Measurements from ENCODE around the gene SH3PXD2A.

The SH3PXD2A gene

GRCh38 chr10:103707956-103708626 is 147.3 kb downstream of the SH3PXD2A start:
- TF ChIP-seq, protein P1, sequence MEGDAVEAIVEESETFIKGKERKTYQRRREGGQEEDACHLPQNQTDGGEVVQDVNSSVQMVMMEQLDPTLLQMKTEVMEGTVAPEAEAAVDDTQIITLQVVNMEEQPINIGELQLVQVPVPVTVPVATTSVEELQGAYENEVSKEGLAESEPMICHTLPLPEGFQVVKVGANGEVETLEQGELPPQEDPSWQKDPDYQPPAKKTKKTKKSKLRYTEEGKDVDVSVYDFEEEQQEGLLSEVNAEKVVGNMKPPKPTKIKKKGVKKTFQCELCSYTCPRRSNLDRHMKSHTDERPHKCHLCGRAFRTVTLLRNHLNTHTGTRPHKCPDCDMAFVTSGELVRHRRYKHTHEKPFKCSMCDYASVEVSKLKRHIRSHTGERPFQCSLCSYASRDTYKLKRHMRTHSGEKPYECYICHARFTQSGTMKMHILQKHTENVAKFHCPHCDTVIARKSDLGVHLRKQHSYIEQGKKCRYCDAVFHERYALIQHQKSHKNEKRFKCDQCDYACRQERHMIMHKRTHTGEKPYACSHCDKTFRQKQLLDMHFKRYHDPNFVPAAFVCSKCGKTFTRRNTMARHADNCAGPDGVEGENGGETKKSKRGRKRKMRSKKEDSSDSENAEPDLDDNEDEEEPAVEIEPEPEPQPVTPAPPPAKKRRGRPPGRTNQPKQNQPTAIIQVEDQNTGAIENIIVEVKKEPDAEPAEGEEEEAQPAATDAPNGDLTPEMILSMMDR (IDR thresholded peaks at IDR 0.05), result no peak
- intact Hi-C loops (cut with DNase I; ENCODE audit: low total_unique reads), result no loop called here
- peaks cover 0 to 9% (median 0%) of the 10 kb centered on the region in 4 donors for H3K4me1 ChIP-seq
- H3K4me3 ChIP-seq, result no peak overlapping the region
- no peak overlapping the region for H3K27ac ChIP-seq
- no peaks in the 10 kb centered on the region for H3K9me3 ChIP-seq
- H3K36me3 ChIP-seq, result no peaks in the 10 kb centered on the region
- H3K27me3 ChIP-seq, result no peaks in the 10 kb centered on the region
- DNase-seq, result no peak

GRCh38 chr10:103706762-103707161 is 148.6 kb downstream of the SH3PXD2A start:
- no peaks in the 10 kb centered on the region for H3K27me3 ChIP-seq
- no peak for DNase-seq
- H3K4me3 ChIP-seq, result no peak overlapping the region
- intact Hi-C loops (cut with DNase I; ENCODE audit: low total_unique reads), result no loop called here
- H3K36me3 ChIP-seq, result no peaks in the 10 kb centered on the region
- H3K9me3 ChIP-seq, result no peaks in the 10 kb centered on the region
- TF ChIP-seq, protein P1 (IDR thresholded peaks at IDR 0.05), result no peak
- H3K4me1 ChIP-seq, result no peaks in the 10 kb centered on the region
- no peak overlapping the region for H3K27ac ChIP-seq

DNA sequence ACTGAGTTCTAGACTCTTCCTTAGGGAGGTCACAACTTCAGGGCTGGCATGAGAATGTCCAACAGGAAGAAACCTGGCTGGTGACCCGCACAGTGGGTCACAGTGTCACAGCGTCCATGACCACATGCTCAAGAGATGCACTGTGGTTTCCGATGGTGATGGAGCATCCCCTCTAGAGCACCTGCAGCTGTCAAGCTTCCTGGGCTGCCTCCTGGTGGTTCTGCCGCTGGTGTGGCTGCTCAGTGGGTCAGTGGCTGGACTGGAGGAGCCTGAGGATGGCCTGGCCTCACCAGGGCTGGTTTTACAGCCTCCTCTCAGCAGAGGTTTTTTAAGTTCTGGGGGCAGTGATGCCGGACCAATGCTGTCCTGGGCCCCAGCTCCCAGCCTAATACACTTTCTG is 149.3 kb downstream of the SH3PXD2A start:
- Histone ChIP-seq H3K27me3 (no peaks in the 10 kb centered on the region), H3K9me3 (no peaks in the 10 kb centered on the region), H3K36me3 (no peaks in the 10 kb centered on the region), H3K27ac (no peak overlapping the region), H3K4me1 (no peaks in the 10 kb centered on the region), H3K4me3 (no peak overlapping the region)
- no peak for DNase-seq
- intact Hi-C loops (cut with DNase I; ENCODE audit: low total_unique reads), result no loop called here
- TF ChIP-seq, protein P1 (IDR thresholded peaks at IDR 0.05), result no peak

DNA sequence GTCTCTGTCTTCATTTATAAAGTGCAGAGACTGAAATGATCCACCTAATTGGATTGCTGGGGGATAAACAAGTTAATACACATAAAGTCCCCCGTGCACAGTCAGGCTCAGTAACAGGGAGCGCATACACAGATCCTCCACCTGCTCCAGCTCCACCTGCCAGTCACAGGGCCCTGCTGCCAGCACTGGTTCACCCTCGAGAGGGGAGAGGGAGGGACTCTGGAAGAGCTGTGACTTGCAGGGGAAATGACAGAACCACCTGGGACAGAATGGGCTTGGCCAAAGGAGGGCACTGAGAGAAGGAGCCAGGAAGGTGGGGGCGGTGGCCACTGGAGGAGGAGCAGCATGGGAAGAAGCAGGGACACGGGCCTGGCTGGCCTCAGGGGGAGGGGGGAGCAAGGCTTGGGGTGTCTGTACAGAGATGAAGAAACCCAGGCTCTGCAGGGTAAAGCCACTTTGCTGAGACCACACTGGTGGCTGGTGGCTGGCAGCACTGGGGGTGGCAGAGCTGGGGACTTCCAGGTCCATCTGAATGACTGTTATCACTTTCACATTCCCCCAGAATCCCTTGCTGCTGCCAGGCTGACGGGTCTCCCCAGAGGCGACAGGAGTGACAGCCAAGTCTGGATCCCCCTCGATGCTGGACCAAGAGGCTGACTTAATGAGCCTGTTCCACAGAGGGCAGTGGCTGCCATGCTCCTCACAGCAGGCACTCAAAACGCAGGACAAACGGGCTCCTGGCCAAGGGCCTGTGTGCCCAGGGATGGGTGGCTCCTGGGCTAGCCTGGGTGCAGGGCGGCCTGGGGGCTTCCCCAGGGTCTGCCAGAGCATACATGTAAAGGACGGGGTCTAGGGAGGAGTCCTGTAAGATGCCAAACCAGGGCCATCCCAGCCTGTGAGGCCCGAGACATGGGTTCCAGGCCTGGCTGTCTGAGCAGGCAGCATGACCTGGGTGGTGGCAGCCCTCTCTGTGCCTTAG is 151.1 kb downstream of the SH3PXD2A start:
- intact Hi-C loops (cut with DNase I; ENCODE audit: low total_unique reads), result no loop called here
- H3K27me3 ChIP-seq, result no peaks in the 10 kb centered on the region
- H3K9me3 ChIP-seq, result no peaks in the 10 kb centered on the region
- H3K36me3 ChIP-seq, result no peaks in the 10 kb centered on the region
- TF ChIP-seq, protein P1 (IDR thresholded peaks at IDR 0.05), result no peak
- no peak for DNase-seq
- H3K4me3 ChIP-seq, result no peak overlapping the region
- no peak overlapping the region for H3K27ac ChIP-seq
- H3K4me1 ChIP-seq, result no peaks in the 10 kb centered on the region

DNA sequence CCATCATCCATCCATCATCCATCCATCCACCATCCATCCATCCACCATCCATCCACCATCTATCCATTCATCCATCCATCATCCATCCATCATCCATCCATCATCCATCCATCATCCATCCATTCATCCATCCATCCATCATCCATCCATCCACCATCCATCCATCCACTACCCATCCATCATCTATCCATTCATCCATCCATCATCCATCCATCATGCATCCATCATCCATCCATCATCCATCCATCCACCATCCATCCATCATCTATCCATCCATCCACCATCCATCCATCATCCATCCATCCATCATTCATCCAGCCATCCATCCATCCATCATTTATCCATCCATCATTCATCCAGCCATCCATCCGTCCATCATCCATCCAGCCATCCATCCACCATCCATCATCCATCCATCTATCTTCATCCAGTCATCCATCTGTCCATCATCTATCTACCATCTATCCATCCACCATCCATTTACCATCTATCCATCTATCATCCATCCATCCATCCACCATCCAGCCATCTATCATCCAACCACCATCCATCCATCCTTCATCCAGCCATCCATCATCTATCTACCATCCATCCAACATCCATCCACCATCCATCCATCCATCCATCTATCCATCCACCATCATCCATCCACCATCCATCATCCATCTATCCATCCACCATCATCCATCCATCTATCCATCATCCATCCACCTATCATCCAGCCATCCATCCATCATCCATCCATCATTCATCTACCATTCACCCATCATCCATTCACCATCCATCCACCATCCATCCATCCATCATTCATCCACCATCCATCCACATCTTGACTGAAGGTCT is 153.8 kb downstream of the SH3PXD2A start:
- no peak for DNase-seq
- H3K9me3 ChIP-seq, result no peaks in the 10 kb centered on the region
- intact Hi-C loops (cut with DNase I; ENCODE audit: low total_unique reads), result no loop called here
- H3K27me3 ChIP-seq, result no peaks in the 10 kb centered on the region
- H3K36me3 ChIP-seq, result no peaks in the 10 kb centered on the region
- peaks cover 0 to 9% (median 6%) of the 10 kb centered on the region in 4 donors for H3K4me1 ChIP-seq
- no peak overlapping the region for H3K27ac ChIP-seq
- no peak overlapping the region for H3K4me3 ChIP-seq
- TF ChIP-seq, protein P1 (IDR thresholded peaks at IDR 0.05), result no peak

All from tibial artery (tissue), 4 donors.